H1 (cell line): ENCODE data around the gene MIDN. TPM values are rescaled to one million over a fixed set of nuclear protein-coding genes. Genes with fewer than 3 reads are reported as not detected.

Experiments
- CTCF ChIA-PET: fragments of 300-600 bp; sonication (Branson Sonifier 250); formaldehyde crosslinking; loops from one replicate; lab custom pipeline; 2021; ENCODE audit not compliant: partially characterized antibody; lab: Charles Lee
- POLR2A ChIA-PET: fragments of 300-600 bp; sonication (Branson Sonifier 250); formaldehyde crosslinking; loops from one replicate; lab custom pipeline; 2021; ENCODE audit warnings: inconsistent platforms; ENCODE audit not compliant: partially characterized antibody; lab: Charles Lee
- DNase-seq, 2 experiments: peaks; one replicate each; pipeline versions ENCODE4 v3.0.0 to v3.0.0-alpha.2; 2010 to 2022; ENCODE audit warnings: low spot score in 2 of 2, low read depth in 1 of 2, mixed read lengths in 1 of 2
- FAIRE-seq: peaks from 2 replicates; lab custom pipeline; 2011; peaks lifted over from hg19 to GRCh38; lab: Jason Lieb, UNC
- H2AFZ ChIP-seq: 2 replicates; pipeline ENCODE4 v1.8.1; 2012; ENCODE audit warnings: low read length, inconsistent platforms
- H2AK5ac ChIP-seq: 2 replicates; pipeline ENCODE4 v1.6.1; 2013; ENCODE audit warnings: low read depth, low read length
- H2BK120ac ChIP-seq: replicated peaks from 2 replicates; pipeline ENCODE3; 2013; ENCODE audit warnings: low read depth, low read length, inconsistent platforms
- H2BK12ac ChIP-seq: 2 replicates; pipeline ENCODE4 v1.6.1; 2013; ENCODE audit warnings: low read depth, low read length
- H2BK15ac ChIP-seq: 2 replicates; pipeline ENCODE4 v1.6.1; 2013; ENCODE audit warnings: low read length
- H2BK20ac ChIP-seq: 2 replicates; pipeline ENCODE4 v1.6.1; 2013; ENCODE audit warnings: low read length
- H2BK5ac ChIP-seq: 2 replicates; pipeline ENCODE4 v1.6.1; 2013; ENCODE audit warnings: low read depth, low read length
- H3K14ac ChIP-seq: 2 replicates; pipeline ENCODE4 v1.6.1; 2013; ENCODE audit warnings: inconsistent platforms; ENCODE audit not compliant: insufficient read length
- H3K18ac ChIP-seq: 2 replicates; pipeline ENCODE4 v1.6.1; 2013; ENCODE audit warnings: low read length; ENCODE audit errors: extremely low read depth
- H3K23ac ChIP-seq: 2 replicates; pipeline ENCODE4 v1.6.1; 2013; ENCODE audit warnings: inconsistent platforms; ENCODE audit not compliant: insufficient read length
- H3K23me2 ChIP-seq: 2 replicates; pipeline ENCODE4 v1.6.1; 2013; ENCODE audit warnings: low read depth, low read length
- H3K27ac ChIP-seq: 2 replicates; pipeline ENCODE4 v1.6.1; 2011; ENCODE audit warnings: low read depth, low read length, inconsistent platforms
- H3K27me3 ChIP-seq, 4 experiments: replicated peaks in 1 of 4; 1 replicate in 1 of 4; 2 replicates in 3 of 4; pipeline versions ENCODE4 v1.6.1 to v1.8.1; 2011 to 2013; ENCODE audit warnings: low read length in 3 of 4, mild to moderate bottlenecking in 3 of 4, inconsistent platforms in 2 of 4, mixed read lengths in 2 of 4, moderate library complexity in 1 of 4; ENCODE audit not compliant: control insufficient read depth in 3 of 4, insufficient read depth in 3 of 4; ENCODE audit errors: extremely low read depth in 1 of 4
- H3K36me3 ChIP-seq, 4 experiments: 2 replicates each; pipeline versions ENCODE4 v1.6.1 to v1.8.1; 2011 to 2013; ENCODE audit warnings: mild to moderate bottlenecking in 4 of 4, low read length in 3 of 4, moderate library complexity in 2 of 4, control low read depth in 1 of 4, inconsistent platforms in 1 of 4; ENCODE audit not compliant: insufficient read depth in 4 of 4, control insufficient read depth in 2 of 4
- H3K4ac ChIP-seq: replicated peaks from 2 replicates; pipeline ENCODE3; 2013; ENCODE audit warnings: low read length, low read depth, mixed read lengths, inconsistent platforms; ENCODE audit not compliant: insufficient read length
- H3K4me1 ChIP-seq, 4 experiments: replicated peaks in 1 of 4; 1 replicate in 1 of 4; 2 replicates in 3 of 4; pipeline versions ENCODE4 v1.6.1 to v1.8.1; 2011 to 2013; ENCODE audit warnings: low read length in 3 of 4, inconsistent platforms in 2 of 4, mixed read lengths in 1 of 4; ENCODE audit not compliant: insufficient read depth in 4 of 4, control insufficient read depth in 3 of 4
- H3K4me2 ChIP-seq, 2 experiments: 2 replicates each; pipeline versions ENCODE4 v1.6.1 to v1.8.1; 2011 to 2013; ENCODE audit warnings: low read depth in 2 of 2, low read length in 2 of 2, control low read depth in 1 of 2, inconsistent platforms in 1 of 2, mild to moderate bottlenecking in 1 of 2; ENCODE audit not compliant: insufficient read depth in 1 of 2
- H3K4me3 ChIP-seq, 4 experiments: fragments of 200-600, 300-600 bp in 1 of 4; sonication (generic), shearing (Covaris generic), sonication (Bioruptor Twin) in 1 of 4; 2 replicates each; pipeline versions ENCODE4 v1.5.1 to v1.8.1; 2011 to 2016; ENCODE audit warnings: low read length in 4 of 4, low read depth in 3 of 4, control low read depth in 2 of 4, inconsistent platforms in 2 of 4, mild to moderate bottlenecking in 2 of 4, mixed read lengths in 1 of 4, moderate library complexity in 1 of 4; ENCODE audit not compliant: insufficient read depth in 2 of 4; ENCODE audit errors: extremely low read depth in 1 of 4
- H3K56ac ChIP-seq: replicated peaks from 2 replicates; pipeline ENCODE3; 2013; ENCODE audit warnings: low read depth, mild to moderate bottlenecking, mixed read lengths, low read length, inconsistent platforms; ENCODE audit not compliant: insufficient read length
- H3K79me1 ChIP-seq: 2 replicates; pipeline ENCODE4 v1.6.1; 2013; ENCODE audit warnings: low read depth, low read length, control low read depth
- H3K79me2 ChIP-seq, 2 experiments: 2 replicates each; pipeline versions ENCODE4 v1.6.1 to v1.8.1; 2012 to 2013; ENCODE audit warnings: low read length in 2 of 2, mild to moderate bottlenecking in 2 of 2, inconsistent platforms in 1 of 2; ENCODE audit not compliant: insufficient read depth in 2 of 2, control insufficient read depth in 1 of 2
- H3K9ac ChIP-seq, 4 experiments: replicated peaks in 1 of 4; 1 replicate in 1 of 4; 2 replicates in 3 of 4; pipeline versions ENCODE4 v1.6.1 to v1.8.1; 2011 to 2013; ENCODE audit warnings: low read depth in 3 of 4, low read length in 3 of 4, control low read depth in 2 of 4, mild to moderate bottlenecking in 2 of 4, moderate library complexity in 2 of 4, inconsistent platforms in 1 of 4; ENCODE audit errors: extremely low read depth in 1 of 4
- H3K9me3 ChIP-seq, 2 experiments: 2 replicates each; pipeline versions ENCODE4 v1.6.1 to v1.8.1; 2012 to 2013; ENCODE audit warnings: mild to moderate bottlenecking in 2 of 2, moderate library complexity in 2 of 2, control low read depth in 1 of 2, inconsistent platforms in 1 of 2, low read depth in 1 of 2, low read length in 1 of 2, mixed read lengths in 1 of 2; ENCODE audit not compliant: insufficient read depth in 2 of 2
- H4K20me1 ChIP-seq, 2 experiments: replicated peaks in 1 of 2; 2 replicates each; pipeline versions ENCODE3 to v1.8.1; 2011 to 2013; ENCODE audit warnings: inconsistent platforms in 2 of 2, low read length in 2 of 2, mild to moderate bottlenecking in 1 of 2; ENCODE audit not compliant: insufficient read depth in 2 of 2, control insufficient read depth in 1 of 2
- H4K5ac ChIP-seq: 2 replicates; pipeline ENCODE4 v1.6.1; 2013; ENCODE audit warnings: low read length, low read depth, mixed read lengths, inconsistent platforms; ENCODE audit not compliant: insufficient read length
- H4K8ac ChIP-seq: 2 replicates; pipeline ENCODE4 v1.8.0; 2013; ENCODE audit warnings: mild to moderate bottlenecking, moderate library complexity, low read length, inconsistent platforms; ENCODE audit not compliant: insufficient read depth; ENCODE audit errors: extremely low read depth
- H4K91ac ChIP-seq: replicated peaks from 2 replicates; pipeline ENCODE3; 2013; ENCODE audit warnings: low read length, mixed read lengths, inconsistent platforms; ENCODE audit not compliant: insufficient read length
- CBX8 ChIP-seq: fragments of 300-800, 300-1000 bp; sonication (generic); IDR thresholded peaks from 2 replicates; pipeline ENCODE4 v1.7.1; 2016; ENCODE audit warnings: low read depth, low read length, borderline replicate concordance
- KDM4A ChIP-seq: IDR thresholded peaks from one replicate; pipeline ENCODE4 v1.7.1; 2012; ENCODE audit warnings: low read depth, mild to moderate bottlenecking, moderate library complexity, low read length, inconsistent platforms; ENCODE audit not compliant: severe bottlenecking
- SIN3A ChIP-seq, 2 experiments: IDR thresholded peaks in 1 of 2; conservative IDR thresholded peaks in 1 of 2; 2 replicates each; pipeline ENCODE4 v1.6.1; 2011 to 2012; ENCODE audit warnings: low read length in 2 of 2, improper control_type of control experiment in 1 of 2, low read depth in 1 of 2, mild to moderate bottlenecking in 1 of 2
- SP2 ChIP-seq: IDR thresholded peaks from 2 replicates; pipeline ENCODE4 v1.6.1; 2012; ENCODE audit warnings: mild to moderate bottlenecking, low read length, inconsistent platforms
- YY1 ChIP-seq: IDR thresholded peaks from 2 replicates; pipeline ENCODE4 v1.6.1; 2011; ENCODE audit warnings: low read depth, mild to moderate bottlenecking, low read length
- WGBS, 2 experiments: shearing (Covaris generic) in 1 of 2; methylation state at CpG; one replicate each; pipeline versions ENCODE4 v1.1.6 to v1.1.7; 2013 to 2015; ENCODE audit warnings: low lambda C conversion rate in 2 of 2, mixed read lengths in 2 of 2, inconsistent platforms in 1 of 2, low coverage in 1 of 2, missing lambda C conversion rate in 1 of 2; ENCODE audit not compliant: insufficient replicate concordance in 2 of 2, insufficient coverage in 1 of 2, insufficient read length in 1 of 2; ENCODE audit errors: extremely low coverage in 1 of 2, missing lambda C conversion rate in 1 of 2; 5-methylcytosine and 5-hydroxymethylcytosine counted together
- polyA plus RNA-seq, 7 experiments: library from polyadenylated mRNA; depleted of rRNA in 3 of 7; stranded (reverse) in 5 of 7; unstranded in 2 of 7; fragments of >200 nt in 5 of 7; fragments of 200-250 nt in 2 of 7; gene quantifications; 1 replicate in 5 of 7; 2 replicates in 1 of 7; 4 replicates in 1 of 7; pipeline versions ENCODE4 v1.2.1 to v1.2.3, GENCODE V29; 2011 to 2013; ENCODE audit warnings: missing spikeins in 2 of 7, mixed read lengths in 2 of 7
- total RNA-seq: library from RNA; stranded (reverse); fragmentation: NEBNext Ultra II Directional; extraction: Animal tissue kit (Norgen Biotek cat#: 25700); gene quantifications from 2 replicates; pipeline ENCODE4 v1.2.1, GENCODE V29; 2021
- TF ChIP-seq, protein P1 (sequence below): IDR thresholded peaks from 2 replicates; pipeline ENCODE4 v1.6.1; 2011; ENCODE audit warnings: low read length, improper control_type of control experiment

Gene MIDN
- total and polyA plus RNA-seq, 2 of the 8 experiments (the other 6 are each of a cell fraction or from before 2014, with no cell fraction given): 39.8 to 159 TPM

DNA sequence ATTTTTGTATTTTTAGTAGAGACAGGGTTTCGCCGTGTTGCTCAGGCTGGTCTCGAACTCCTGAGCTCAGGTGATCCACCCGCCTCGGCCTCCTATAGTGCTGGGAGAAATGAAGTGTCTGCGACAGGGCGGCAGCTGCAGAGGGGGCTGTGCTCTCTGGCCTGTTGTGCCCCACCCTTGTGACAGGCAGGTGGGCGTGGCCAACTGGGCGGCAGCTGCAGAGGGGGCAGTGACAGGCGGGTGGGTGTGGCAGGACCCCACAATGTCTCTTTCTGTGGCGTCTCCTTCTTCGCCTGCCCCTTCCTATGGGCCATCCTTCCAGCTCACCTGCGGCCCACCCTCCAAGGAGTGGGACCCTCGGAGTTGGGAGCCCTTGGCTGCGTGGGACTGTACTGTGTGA, 31.0 kb upstream of the MIDN start:
- H2BK12ac ChIP-seq: no peak overlapping the region
- no peaks in the 10 kb centered on the region for H3K27me3 ChIP-seq
- H3K4me3 ChIP-seq: no peak overlapping the region
- WGBS, 2 experiments: 84% methylated on average over 12 of the region's 15 CpGs; no CpG with 5 or more reads in 1 of the 2 experiments
- H2BK120ac ChIP-seq: no peak overlapping the region
- H3K27ac ChIP-seq: no peak overlapping the region
- H3K14ac ChIP-seq: no peak overlapping the region
- POLR2A ChIA-PET: interaction anchor here (0.8 to 2.5 kb wide), 12 partner anchors 8 to 188 kb away, joined by 3 to 9 read pairs (median 4); partner anchors contain the start of genes CBARP and CIRBP
- FAIRE-seq: no peak
- H4K20me1 ChIP-seq: peaks cover 38 to 45% of the 10 kb centered on the region in 2 experiments
- CTCF ChIA-PET: interaction anchor here (0.6 to 9.0 kb wide), 35 partner anchors 8 to 869 kb away, joined by 3 to 56 read pairs (median 4); partner anchors contain the start of genes ATP5F1D and CBARP
- no peak overlapping the region for H3K4ac ChIP-seq
- H3K56ac ChIP-seq: no peak overlapping the region
- H3K79me2 ChIP-seq: peaks cover 8 to 60% of the 10 kb centered on the region in 2 experiments; a peak in 3 of 4 replicates
- H2BK5ac ChIP-seq: no peak overlapping the region; the same call in 1 of the 2 replicates
- no peaks in the 10 kb centered on the region for H3K23me2 ChIP-seq
- peak in 1 of 2 experiments; percentile 57 for DNase-seq
- H4K91ac ChIP-seq: no peak overlapping the region
- TF ChIP-seq SIN3A (conservative IDR thresholded peaks at IDR 0.05 in 1 of 2, IDR thresholded peaks at IDR 0.05 in 1 of 2; ENCODE audit: low read depth in 1 of 2, low read length in 2 of 2): no peak
- TF ChIP-seq, protein P1, sequence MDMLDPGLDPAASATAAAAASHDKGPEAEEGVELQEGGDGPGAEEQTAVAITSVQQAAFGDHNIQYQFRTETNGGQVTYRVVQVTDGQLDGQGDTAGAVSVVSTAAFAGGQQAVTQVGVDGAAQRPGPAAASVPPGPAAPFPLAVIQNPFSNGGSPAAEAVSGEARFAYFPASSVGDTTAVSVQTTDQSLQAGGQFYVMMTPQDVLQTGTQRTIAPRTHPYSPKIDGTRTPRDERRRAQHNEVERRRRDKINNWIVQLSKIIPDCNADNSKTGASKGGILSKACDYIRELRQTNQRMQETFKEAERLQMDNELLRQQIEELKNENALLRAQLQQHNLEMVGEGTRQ: no peak
- TF ChIP-seq SP2: no peak
- TF ChIP-seq KDM4A: no peak
- no peak for TF ChIP-seq CBX8
- TF ChIP-seq YY1: no peak
- H4K5ac ChIP-seq: no peak overlapping the region
- H2AFZ ChIP-seq: no peak overlapping the region
- H3K4me2 ChIP-seq: no peak overlapping the region
- no peak overlapping the region for H2BK15ac ChIP-seq
- no peak overlapping the region for H2AK5ac ChIP-seq
- no peak overlapping the region for H3K18ac ChIP-seq
- H3K36me3 ChIP-seq: peaks cover 0 to 18% (median 1%) of the 10 kb centered on the region in 4 experiments; a peak in 2 of 8 replicates
- H3K9me3 ChIP-seq: no peaks in the 10 kb centered on the region
- H2BK20ac ChIP-seq: no peak overlapping the region
- H3K4me1 ChIP-seq: peaks cover 0 to 9% (median 6%) of the 10 kb centered on the region in 4 experiments; a peak in 4 of 7 replicates
- no peak overlapping the region; a peak in 1 of 7 replicates for H3K9ac ChIP-seq
- peak overlapping the region; percentile 80; the same call in 1 of the 2 replicates for H4K8ac ChIP-seq
- peaks cover 18% of the 10 kb centered on the region for H3K79me1 ChIP-seq
- no peak overlapping the region for H3K23ac ChIP-seq
